Effector memory CD8-positive, alpha-beta T cell (primary cell): Measurements from ENCODE around the gene ERFE.

ENCODE experiments used
- ATAC-seq: fragments of 150-1000 bp; cut with Tn5 transposase; replicated peaks from 2 replicates; pipeline ENCODE4 v1.10.0; 2021; ENCODE audit warnings: mild to moderate bottlenecking, moderate library complexity
- DNase-seq, 3 experiments: peaks; one replicate each; pipeline ENCODE4 v3.0.0; 2021
- H3K27ac Mint-ChIP-seq, 2 donors: one replicate each; pipeline ENCODE4 v1.8.0; 2022; ENCODE audit warnings: mild to moderate bottlenecking in 2 of 2, mixed read lengths in 2 of 2, moderate library complexity in 2 of 2
- H3K27me3 Mint-ChIP-seq, 2 donors: one replicate each; pipeline ENCODE4 v1.8.0; 2022; ENCODE audit warnings: mixed read lengths in 2 of 2
- H3K36me3 Mint-ChIP-seq: one replicate; pipeline ENCODE4 v1.8.0; 2022; ENCODE audit warnings: mild to moderate bottlenecking, moderate library complexity, mixed read lengths; ENCODE audit not compliant: insufficient read depth
- H3K4me1 Mint-ChIP-seq, 2 donors: one replicate each; pipeline ENCODE4 v1.8.0; 2022; ENCODE audit warnings: low read depth in 2 of 2, mixed read lengths in 2 of 2
- H3K4me3 Mint-ChIP-seq, 2 donors: one replicate each; pipeline ENCODE4 v1.8.0; 2022; ENCODE audit warnings: mild to moderate bottlenecking in 2 of 2, mixed read lengths in 2 of 2, moderate library complexity in 2 of 2
- H3K9me3 Mint-ChIP-seq, 2 donors: one replicate each; pipeline ENCODE4 v1.8.0; 2022; ENCODE audit warnings: mixed read lengths in 2 of 2

Gene ERFE

GRCh38 chr2:238139196-238140039 lies 19.4 kb upstream of the ERFE start:
- ATAC-seq (no peak), DNase-seq (no peak)
- Mint-ChIP-seq H3K36me3 (no peaks in the 10 kb centered on the region), H3K4me1 (peaks cover 12 to 14% of the 10 kb centered on the region in 2 donors), H3K4me3 (no peak overlapping the region), H3K27me3 (no peaks in the 10 kb centered on the region), H3K27ac (no peak overlapping the region), H3K9me3 (no peaks in the 10 kb centered on the region)

- ATAC-seq (no peak), DNase-seq (no peak)
- no peaks in the 10 kb centered on the region for H3K36me3 Mint-ChIP-seq
- no peaks in the 10 kb centered on the region for H3K27me3 Mint-ChIP-seq
- H3K4me1 Mint-ChIP-seq: peaks cover 12 to 14% of the 10 kb centered on the region in 2 donors
- no peak overlapping the region for H3K27ac Mint-ChIP-seq
- H3K9me3 Mint-ChIP-seq: no peaks in the 10 kb centered on the region
- no peak overlapping the region for H3K4me3 Mint-ChIP-seq
Measured at GRCh38 chr2:238140040-238140439, 18.7 kb upstream of the ERFE start.

GRCh38 chr2:238140721-238141540 lies 17.8 kb upstream of the ERFE start:
- no peak for DNase-seq
- Mint-ChIP-seq H3K27me3 (no peaks in the 10 kb centered on the region), H3K4me3 (no peak overlapping the region), H3K9me3 (no peaks in the 10 kb centered on the region), H3K36me3 (no peaks in the 10 kb centered on the region), H3K4me1 (peaks cover 12 to 14% of the 10 kb centered on the region in 2 donors), H3K27ac (no peak overlapping the region)
- ATAC-seq: no peak

GRCh38 chr2:238141541-238142318 lies 17.0 kb upstream of the ERFE start:
- DNase-seq: no peak
- Mint-ChIP-seq H3K27ac (no peak overlapping the region), H3K4me1 (peaks cover 12 to 14% of the 10 kb centered on the region in 2 donors), H3K4me3 (no peak overlapping the region), H3K9me3 (no peaks in the 10 kb centered on the region), H3K27me3 (no peaks in the 10 kb centered on the region), H3K36me3 (no peaks in the 10 kb centered on the region)
- ATAC-seq: no peak

GRCh38 chr2:238142382-238143205 lies 16.2 kb upstream of the ERFE start:
- H3K4me3 Mint-ChIP-seq: no peak overlapping the region
- no peak overlapping the region for H3K27ac Mint-ChIP-seq
- H3K9me3 Mint-ChIP-seq: no peaks in the 10 kb centered on the region
- no peaks in the 10 kb centered on the region for H3K27me3 Mint-ChIP-seq
- no peaks in the 10 kb centered on the region for H3K36me3 Mint-ChIP-seq
- DNase-seq (no peak), ATAC-seq (no peak)
- H3K4me1 Mint-ChIP-seq: peaks cover 12 to 14% of the 10 kb centered on the region in 2 donors

GRCh38 chr2:238143239-238143951 lies 15.4 kb upstream of the ERFE start:
- H3K4me3 Mint-ChIP-seq: no peak overlapping the region
- H3K36me3 Mint-ChIP-seq: no peaks in the 10 kb centered on the region
- ATAC-seq: no peak
- H3K27ac Mint-ChIP-seq: peak overlapping the region in 1 of 2 donors; percentile 56
- H3K4me1 Mint-ChIP-seq: peaks cover 12 to 14% of the 10 kb centered on the region in 2 donors
- H3K9me3 Mint-ChIP-seq: no peaks in the 10 kb centered on the region
- no peak for DNase-seq
- H3K27me3 Mint-ChIP-seq: no peaks in the 10 kb centered on the region

- ATAC-seq (no peak), DNase-seq (no peak)
- Mint-ChIP-seq H3K27ac (peak overlapping the region in 1 of 2 donors; percentile 56), H3K36me3 (no peaks in the 10 kb centered on the region), H3K9me3 (no peaks in the 10 kb centered on the region), H3K4me3 (no peak overlapping the region), H3K4me1 (peaks cover 12 to 14% of the 10 kb centered on the region in 2 donors), H3K27me3 (no peaks in the 10 kb centered on the region)
Measured at GRCh38 chr2:238144262-238144661, 14.5 kb upstream of the ERFE start.

GRCh38 chr2:238145046-238145445 lies 13.7 kb upstream of the ERFE start:
- H3K4me1 Mint-ChIP-seq: peaks cover 12 to 14% of the 10 kb centered on the region in 2 donors

GRCh38 chr2:238145851-238146250 lies 12.9 kb upstream of the ERFE start:
- no peak overlapping the region for H3K4me3 Mint-ChIP-seq
- no peak overlapping the region for H3K27ac Mint-ChIP-seq
- H3K27me3 Mint-ChIP-seq: no peaks in the 10 kb centered on the region
- H3K9me3 Mint-ChIP-seq: no peaks in the 10 kb centered on the region
- peaks cover 12 to 14% of the 10 kb centered on the region in 2 donors for H3K4me1 Mint-ChIP-seq
- DNase-seq (no peak), ATAC-seq (no peak)
- H3K36me3 Mint-ChIP-seq: no peaks in the 10 kb centered on the region

More at GRCh38 chr2:238145046-238145445, 13.7 kb upstream of the ERFE start:
- no peak for ATAC-seq
- no peak for DNase-seq
- Mint-ChIP-seq H3K27me3 (no peaks in the 10 kb centered on the region), H3K9me3 (no peaks in the 10 kb centered on the region), H3K27ac (no peak overlapping the region), H3K4me3 (no peak overlapping the region), H3K36me3 (no peaks in the 10 kb centered on the region)

GRCh38 chr2:238146884-238147544 lies 11.8 kb upstream of the ERFE start:
- Mint-ChIP-seq H3K27ac (peak overlapping the region in 1 of 2 donors; percentile 41), H3K36me3 (no peaks in the 10 kb centered on the region), H3K9me3 (no peaks in the 10 kb centered on the region), H3K4me3 (no peak overlapping the region), H3K4me1 (peaks cover 4 to 8% of the 10 kb centered on the region in 2 donors), H3K27me3 (no peaks in the 10 kb centered on the region)
- DNase-seq (no peak), ATAC-seq (no peak)

GRCh38 chr2:238148981-238149380 lies 9.8 kb upstream of the ERFE start:
- Mint-ChIP-seq H3K27me3 (no peaks in the 10 kb centered on the region), H3K36me3 (no peaks in the 10 kb centered on the region), H3K9me3 (no peaks in the 10 kb centered on the region), H3K4me1 (peaks cover 2 to 3% of the 10 kb centered on the region in 2 donors), H3K4me3 (no peak overlapping the region), H3K27ac (no peak overlapping the region)
- DNase-seq (no peak), ATAC-seq (no peak)
